K562 (cell line): Measurements from ENCODE around the gene ECHDC1. TPM values are rescaled to one million over a fixed set of nuclear protein-coding genes. Genes with fewer than 3 reads are reported as not detected.

Experiments used
- ARID1B ChIP-seq: fragments of 450-650 bp; IDR thresholded peaks from 2 replicates; pipeline ENCODE4 v1.6.1; 2016; ENCODE audit warnings: antibody characterized with exemption, mild to moderate bottlenecking, inconsistent platforms
- CBFA2T3 ChIP-seq: fragments of 450-650 bp; IDR thresholded peaks from 2 replicates; pipeline ENCODE4 v1.6.1; 2017
- DPF2 ChIP-seq: fragments of 450-650 bp; IDR thresholded peaks from 2 replicates; pipeline ENCODE4 v1.6.1; 2016
- EP300 ChIP-seq: IDR thresholded peaks from 2 replicates; pipeline ENCODE4 v1.6.1; 2012; ENCODE audit warnings: low read length, improper control_type of control experiment
- FOSL1 ChIP-seq: fragments of 200-800 bp; sonication (Bioruptor generic); conservative IDR thresholded peaks from 2 replicates; pipeline ENCODE4 v1.6.1; 2016; ENCODE audit warnings: missing genetic modification characterization, missing compliant biosample characterization
- FOXJ2 ChIP-seq: fragments of 200-800 bp; sonication (Bioruptor generic); IDR thresholded peaks from 2 replicates; pipeline ENCODE4 v1.6.1; 2016; ENCODE audit warnings: missing genetic modification characterization, missing compliant biosample characterization
- FOXM1 ChIP-seq, 2 experiments: fragments of 450-650 bp in 1 of 2; sonication (generic) in 1 of 2; formaldehyde crosslinking in 1 of 2; IDR thresholded peaks; 2 replicates each; pipeline versions ENCODE4 v1.6.1 to v1.9.0; 2017 to 2022; ENCODE audit warnings: low read depth in 2 of 2, mild to moderate bottlenecking in 2 of 2, missing genetic modification reagents in 1 of 2, moderate library complexity in 1 of 2
- JUND ChIP-seq, 2 experiments: IDR thresholded peaks; 2 replicates in 1 of 2; 3 replicates in 1 of 2; pipeline ENCODE4 v1.6.1; 2011; ENCODE audit warnings: borderline replicate concordance in 2 of 2, low read depth in 2 of 2, low read length in 2 of 2, improper control_type of control experiment in 1 of 2, missing biosample characterization in 1 of 2, missing genetic modification characterization in 1 of 2, missing genetic modification reagents in 1 of 2
- KLF10 ChIP-seq: fragments of 250-450 bp; sonication (Bioruptor Pico); IDR thresholded peaks from 2 replicates; pipeline ENCODE4 v1.6.1; 2021; ENCODE audit warnings: matching md5 sums
- KLF6 ChIP-seq: fragments of 250-450 bp; sonication (Bioruptor Pico); IDR thresholded peaks from 2 replicates; pipeline ENCODE4 v1.4.0; 2020; ENCODE audit warnings: mild to moderate bottlenecking, moderate library complexity, borderline replicate concordance
- MAFK ChIP-seq: IDR thresholded peaks from 2 replicates; pipeline ENCODE4 v1.6.1; 2011; ENCODE audit warnings: low read length, improper control_type of control experiment
- MEF2A ChIP-seq: IDR thresholded peaks from 2 replicates; pipeline ENCODE4 v1.6.1; 2011; ENCODE audit warnings: low read depth, mild to moderate bottlenecking, low read length, moderate library complexity; ENCODE audit not compliant: control insufficient read depth
- NFATC3 ChIP-seq: fragments of 450-650 bp; IDR thresholded peaks from 2 replicates; pipeline ENCODE4 v1.6.1; 2017; ENCODE audit warnings: mild to moderate bottlenecking
- NFE2 ChIP-seq: IDR thresholded peaks from 2 replicates; pipeline ENCODE4 v1.6.1; 2014; ENCODE audit warnings: antibody characterized with exemption, low read depth
- NFE2L1 ChIP-seq: fragments of 450-650 bp; IDR thresholded peaks from 2 replicates; pipeline ENCODE4 v1.6.1; 2016; ENCODE audit warnings: missing genetic modification characterization, low read depth, mild to moderate bottlenecking, missing compliant biosample characterization, moderate library complexity, borderline replicate concordance
- RFX1 ChIP-seq: fragments of 450-650 bp; IDR thresholded peaks from 2 replicates; pipeline ENCODE4 v1.6.1; 2016; ENCODE audit warnings: mild to moderate bottlenecking, moderate library complexity
- RFX5 ChIP-seq: IDR thresholded peaks from 2 replicates; pipeline ENCODE4 v1.6.1; 2011; ENCODE audit warnings: low read depth, mild to moderate bottlenecking, improper control_type of control experiment, low read length
- SMARCA4 ChIP-seq: fragments of 450-650 bp; IDR thresholded peaks from 2 replicates; pipeline ENCODE4 v1.6.1; 2016
- SOX6 ChIP-seq: fragments of 450-650 bp; IDR thresholded peaks from 2 replicates; pipeline ENCODE4 v1.6.1; 2014; ENCODE audit warnings: mild to moderate bottlenecking
- TEAD4 ChIP-seq, 2 experiments: sonication (generic) in 1 of 2; formaldehyde crosslinking in 1 of 2; IDR thresholded peaks; 2 replicates each; pipeline versions ENCODE4 v1.6.1 to v1.8.0; 2012 to 2022; ENCODE audit warnings: borderline replicate concordance in 1 of 2, inconsistent platforms in 1 of 2, low read length in 1 of 2, mild to moderate bottlenecking in 1 of 2, missing genetic modification reagents in 1 of 2
- TRIM24 ChIP-seq, 2 experiments: fragments of 450-650 bp; IDR thresholded peaks; 2 replicates each; pipeline ENCODE4 v1.6.1; 2016
- ZNF316 ChIP-seq: fragments of 450-650 bp; IDR thresholded peaks from 2 replicates; pipeline ENCODE4 v1.6.1; 2016
- polyA plus RNA-seq, 8 experiments: library from polyadenylated mRNA; depleted of rRNA in 4 of 8; stranded (reverse) in 5 of 8; unstranded in 3 of 8; fragments of >200 nt; fragmentation: Nextera tagmentation in 2 of 8; fragmentation: Illumina TruSeq in 1 of 8; extraction: Ambion mirVana in 2 of 8; extraction: Trizol in 1 of 8; gene quantifications; 2 replicates each; pipeline versions ENCODE4 v1.2.1 to v1.2.3, GENCODE V29; 2011 to 2014; ENCODE audit warnings: inconsistent platforms in 1 of 8, missing spikeins in 1 of 8
- total RNA-seq, 7 experiments: library from RNA; depleted of rRNA in 6 of 7; stranded (reverse); fragments of >200 nt in 6 of 7; fragmentation: Illumina TruSeq in 2 of 7; extraction: Trizol in 2 of 7; gene quantifications; 2 replicates each; pipeline versions ENCODE4 v1.2.1 to v1.2.3, GENCODE V29; 2011 to 2021; ENCODE audit warnings: low replicate concordance in 1 of 7
- TF ChIP-seq, protein P1 (sequence below): fragments of 450-650 bp; IDR thresholded peaks from 2 replicates; pipeline ENCODE4 v1.6.1; 2016; ENCODE audit warnings: mild to moderate bottlenecking
- TF ChIP-seq, protein P2 (sequence below), 2 experiments: fragments of 250-450 bp in 1 of 2; fragments of 450-650 bp in 1 of 2; sonication (Bioruptor Pico) in 1 of 2; IDR thresholded peaks; 2 replicates each; pipeline versions ENCODE4 v1.6.1 to v1.8.0; 2016 to 2021; ENCODE audit warnings: mild to moderate bottlenecking in 2 of 2, moderate library complexity in 2 of 2, missing compliant biosample characterization in 1 of 2, missing genetic modification characterization in 1 of 2
- TF ChIP-seq, protein P3 (sequence below): sonication (generic); formaldehyde crosslinking; IDR thresholded peaks from 2 replicates; pipeline ENCODE4 v1.8.0; 2022; ENCODE audit warnings: mild to moderate bottlenecking, missing genetic modification reagents, borderline replicate concordance

ECHDC1 gene
- total and polyA plus RNA-seq, 9 of the 15 experiments (the other 6 are each of a cell fraction or from before 2014, with no cell fraction given): 58.0 to 105 (median 78.6) TPM

DNA sequence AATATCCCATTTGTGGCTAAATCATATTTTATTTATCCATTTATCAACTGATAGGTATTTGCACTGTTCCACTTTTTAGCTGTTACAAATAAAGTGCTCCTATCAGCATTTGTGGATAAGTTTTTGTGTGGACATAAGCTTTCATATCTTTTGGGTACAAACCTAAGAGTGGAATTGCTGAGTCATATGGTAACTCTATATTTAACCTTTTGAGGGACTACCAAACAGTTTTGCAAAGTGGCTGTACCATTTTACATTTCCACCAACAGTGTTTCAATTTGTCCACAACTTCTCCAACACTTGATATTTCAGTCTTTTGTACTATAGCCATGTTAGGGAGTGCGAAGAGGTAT, 23.6 kb upstream of the ECHDC1 start (continued):
- TF ChIP-seq JUND (IDR thresholded peaks at IDR 0.05; ENCODE audit: borderline replicate concordance, low read depth, low read length) (no peak), JUND (tag; IDR thresholded peaks at IDR 0.05; ENCODE audit: borderline replicate concordance, low read depth, low read length) (peak; percentile 47; the same call in 1 of the 3 replicates), TEAD4 (IDR thresholded peaks at IDR 0.05; ENCODE audit: low read length) (0 out of 2 replicates have a peak, but pooled peaks have one; percentile 18), TEAD4 (CRISPR knock-in tag; IDR thresholded peaks at IDR 0.05; ENCODE audit: borderline replicate concordance) (no peak), FOSL1 (peak; percentile 56; the same call in 1 of the 2 replicates), NFATC3 (0 out of 2 replicates have a peak, but pooled peaks have one; percentile 55), NFE2L1 (tag) (peak; percentile 83), NFE2 (peak; percentile 92), SMARCA4 (peak; percentile 70), DPF2 (peak; percentile 72), EP300 (peak; percentile 68; the same call in 1 of the 2 replicates), TRIM24 (IDR thresholded peaks at IDR 0.05) (peak; percentile 25 to 59; a peak in 1 of 4 replicates), CBFA2T3 (peak; percentile 48), MAFK (peak; percentile 85), FOXM1 (IDR thresholded peaks at IDR 0.05; ENCODE audit: low read depth) (peak; percentile 31; the same call in 1 of the 2 replicates), FOXM1 (CRISPR knock-in tag; IDR thresholded peaks at IDR 0.05; ENCODE audit: low read depth) (no peak), MEF2A (peak; percentile 72), KLF10 (CRISPR knock-in tag) (no peak), ZNF316 (peak; percentile 98), ARID1B (peak; percentile 69), FOXJ2 (tag) (0 out of 2 replicates have a peak, but pooled peaks have one; percentile 9), RFX5 (no peak), SOX6 (no peak), KLF6 (CRISPR knock-in tag) (no peak), RFX1 (0 out of 2 replicates have a peak, but pooled peaks have one; percentile 28)
- TF ChIP-seq, protein P1, sequence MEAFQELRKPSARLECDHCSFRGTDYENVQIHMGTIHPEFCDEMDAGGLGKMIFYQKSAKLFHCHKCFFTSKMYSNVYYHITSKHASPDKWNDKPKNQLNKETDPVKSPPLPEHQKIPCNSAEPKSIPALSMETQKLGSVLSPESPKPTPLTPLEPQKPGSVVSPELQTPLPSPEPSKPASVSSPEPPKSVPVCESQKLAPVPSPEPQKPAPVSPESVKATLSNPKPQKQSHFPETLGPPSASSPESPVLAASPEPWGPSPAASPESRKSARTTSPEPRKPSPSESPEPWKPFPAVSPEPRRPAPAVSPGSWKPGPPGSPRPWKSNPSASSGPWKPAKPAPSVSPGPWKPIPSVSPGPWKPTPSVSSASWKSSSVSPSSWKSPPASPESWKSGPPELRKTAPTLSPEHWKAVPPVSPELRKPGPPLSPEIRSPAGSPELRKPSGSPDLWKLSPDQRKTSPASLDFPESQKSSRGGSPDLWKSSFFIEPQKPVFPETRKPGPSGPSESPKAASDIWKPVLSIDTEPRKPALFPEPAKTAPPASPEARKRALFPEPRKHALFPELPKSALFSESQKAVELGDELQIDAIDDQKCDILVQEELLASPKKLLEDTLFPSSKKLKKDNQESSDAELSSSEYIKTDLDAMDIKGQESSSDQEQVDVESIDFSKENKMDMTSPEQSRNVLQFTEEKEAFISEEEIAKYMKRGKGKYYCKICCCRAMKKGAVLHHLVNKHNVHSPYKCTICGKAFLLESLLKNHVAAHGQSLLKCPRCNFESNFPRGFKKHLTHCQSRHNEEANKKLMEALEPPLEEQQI: peak; percentile 82
- TF ChIP-seq, protein P2, sequence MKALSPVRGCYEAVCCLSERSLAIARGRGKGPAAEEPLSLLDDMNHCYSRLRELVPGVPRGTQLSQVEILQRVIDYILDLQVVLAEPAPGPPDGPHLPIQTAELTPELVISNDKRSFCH (CRISPR knock-in tag; IDR thresholded peaks at IDR 0.05): no peak
- TF ChIP-seq, protein P2 (tag; IDR thresholded peaks at IDR 0.05): 0 out of 2 replicates have a peak, but pooled peaks have one; percentile 27
- TF ChIP-seq, protein P3, sequence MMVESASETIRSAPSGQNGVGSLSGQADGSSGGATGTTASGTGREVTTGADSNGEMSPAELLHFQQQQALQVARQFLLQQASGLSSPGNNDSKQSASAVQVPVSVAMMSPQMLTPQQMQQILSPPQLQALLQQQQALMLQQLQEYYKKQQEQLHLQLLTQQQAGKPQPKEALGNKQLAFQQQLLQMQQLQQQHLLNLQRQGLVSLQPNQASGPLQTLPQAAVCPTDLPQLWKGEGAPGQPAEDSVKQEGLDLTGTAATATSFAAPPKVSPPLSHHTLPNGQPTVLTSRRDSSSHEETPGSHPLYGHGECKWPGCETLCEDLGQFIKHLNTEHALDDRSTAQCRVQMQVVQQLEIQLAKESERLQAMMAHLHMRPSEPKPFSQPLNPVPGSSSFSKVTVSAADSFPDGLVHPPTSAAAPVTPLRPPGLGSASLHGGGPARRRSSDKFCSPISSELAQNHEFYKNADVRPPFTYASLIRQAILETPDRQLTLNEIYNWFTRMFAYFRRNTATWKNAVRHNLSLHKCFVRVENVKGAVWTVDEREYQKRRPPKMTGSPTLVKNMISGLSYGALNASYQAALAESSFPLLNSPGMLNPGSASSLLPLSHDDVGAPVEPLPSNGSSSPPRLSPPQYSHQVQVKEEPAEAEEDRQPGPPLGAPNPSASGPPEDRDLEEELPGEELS (CRISPR knock-in tag): no peak
